DND-41 (cell line): ENCODE results near the gene MT4.

Experiments used
- ATAC-seq: fragments of 200-7000 bp; cut with Tn5 transposase; 3 replicates; pipeline ENCODE4 v1.9.1; 2021; ENCODE audit warnings: low read depth; ENCODE audit not compliant: insufficient read depth
- DNase-seq: peaks from one replicate; pipeline ENCODE4 v3.0.0-alpha.2; 2020
- H2AFZ ChIP-seq: 2 replicates; pipeline ENCODE4 v1.6.0; 2012; ENCODE audit warnings: low read depth, low read length
- H3K27ac ChIP-seq: 2 replicates; pipeline ENCODE4 v1.5.1; 2012; ENCODE audit warnings: low read length, inconsistent platforms
- H3K27me3 ChIP-seq: fragments of 200-600 bp; sonication (generic); 2 replicates; pipeline ENCODE4 v1.6.0; 2012; ENCODE audit warnings: low read length, mild to moderate bottlenecking, inconsistent platforms; ENCODE audit not compliant: insufficient read depth, poor library complexity
- H3K36me3 ChIP-seq: 2 replicates; pipeline ENCODE4 v1.5.1; 2012; ENCODE audit warnings: low read length, inconsistent platforms; ENCODE audit not compliant: insufficient read depth
- H3K4me1 ChIP-seq: 2 replicates; pipeline ENCODE4 v1.5.1; 2012; ENCODE audit warnings: mild to moderate bottlenecking, low read length; ENCODE audit not compliant: insufficient read depth
- H3K4me2 ChIP-seq: 2 replicates; pipeline ENCODE4 v1.6.0; 2012; ENCODE audit warnings: mild to moderate bottlenecking, moderate library complexity, low read length, inconsistent platforms; ENCODE audit not compliant: insufficient read depth
- H3K4me3 ChIP-seq, 2 experiments: fragments of 200-600 bp in 1 of 2; shearing (Covaris generic) in 1 of 2; 2 replicates each; pipeline ENCODE4 v1.5.1; 2012 to 2016; ENCODE audit warnings: inconsistent platforms in 2 of 2, low read length in 2 of 2, mild to moderate bottlenecking in 2 of 2, low read depth in 1 of 2, moderate library complexity in 1 of 2
- H3K79me2 ChIP-seq: 2 replicates; pipeline ENCODE4 v1.6.0; 2012; ENCODE audit warnings: low read length, inconsistent platforms; ENCODE audit not compliant: insufficient read depth
- H3K9ac ChIP-seq: 2 replicates; pipeline ENCODE4 v1.6.0; 2012; ENCODE audit warnings: low read depth, mild to moderate bottlenecking, inconsistent platforms, low read length, moderate library complexity
- H3K9me3 ChIP-seq: 2 replicates; pipeline ENCODE4 v1.5.1; 2012; ENCODE audit warnings: low read length, moderate library complexity, mild to moderate bottlenecking, inconsistent platforms; ENCODE audit not compliant: insufficient read depth, severe bottlenecking
- H4K20me1 ChIP-seq: 2 replicates; pipeline ENCODE4 v1.6.0; 2012; ENCODE audit warnings: low read length; ENCODE audit not compliant: insufficient read depth
- CTCF ChIP-seq: IDR thresholded peaks from 2 replicates; pipeline ENCODE4 v1.5.1; 2012; ENCODE audit warnings: borderline replicate concordance, low read length, moderate library complexity, mild to moderate bottlenecking; ENCODE audit not compliant: poor library complexity, severe bottlenecking; ENCODE audit errors: extremely low read depth
- EZH2 ChIP-seq: IDR thresholded peaks from 3 replicates; pipeline ENCODE4 v1.6.1; 2012; ENCODE audit warnings: borderline replicate concordance, low read depth, mild to moderate bottlenecking, moderate library complexity, low read length, inconsistent platforms; ENCODE audit not compliant: severe bottlenecking

The MT4 gene

GRCh38 chr16:56609463-56609921, 44.6 kb downstream of the MT4 start:
- Histone ChIP-seq H2AFZ (peak overlapping the region; percentile 70), H3K36me3 (no peaks in the 10 kb centered on the region), H3K4me3 (peak overlapping the region; percentile 44 to 70; a peak in 3 of 4 replicates), H3K9ac (peak overlapping the region; percentile 63), H3K9me3 (no peaks in the 10 kb centered on the region), H3K27ac (peak overlapping the region; percentile 62), H3K4me1 (peaks cover 41% of the 10 kb centered on the region), H3K79me2 (no peaks in the 10 kb centered on the region), H4K20me1 (no peaks in the 10 kb centered on the region), H3K4me2 (peak overlapping the region; percentile 89), H3K27me3 (no peaks in the 10 kb centered on the region)
- peak; percentile 83 for DNase-seq
- ATAC-seq: peak; percentile 62
- no peak for TF ChIP-seq CTCF
- no peak for TF ChIP-seq EZH2

- no peaks in the 10 kb centered on the region for H3K36me3 ChIP-seq
- no peaks in the 10 kb centered on the region for H3K27me3 ChIP-seq
- H3K79me2 ChIP-seq: no peaks in the 10 kb centered on the region
- peak overlapping the region; percentile 63 for H3K9ac ChIP-seq
- ATAC-seq: no peak
- peak; percentile 50 for DNase-seq
- peak overlapping the region; percentile 89 for H3K4me2 ChIP-seq
- no peaks in the 10 kb centered on the region for H4K20me1 ChIP-seq
- H3K27ac ChIP-seq: peak overlapping the region; percentile 62
- TF ChIP-seq CTCF (no peak), EZH2 (no peak)
- H3K9me3 ChIP-seq: no peaks in the 10 kb centered on the region
- peak overlapping the region in 1 of 2 experiments; percentile 70; a peak in 2 of 4 replicates for H3K4me3 ChIP-seq
- peak overlapping the region; percentile 70 for H2AFZ ChIP-seq
- H3K4me1 ChIP-seq: peaks cover 41% of the 10 kb centered on the region
These were observed 45.2 kb downstream of the MT4 start for GRCh38 chr16:56610017-56610608.

GRCh38 chr16:56610609-56611111, 45.8 kb downstream of the MT4 start:
- H3K9ac ChIP-seq: no peak overlapping the region
- no peak overlapping the region for H3K4me3 ChIP-seq
- DNase-seq: peak; percentile 55

More at GRCh38 chr16:56610609-56611111, 45.8 kb downstream of the MT4 start:
- H4K20me1 ChIP-seq: no peaks in the 10 kb centered on the region
- H3K79me2 ChIP-seq: no peaks in the 10 kb centered on the region
- H2AFZ ChIP-seq: peak overlapping the region; percentile 70
- H3K36me3 ChIP-seq: no peaks in the 10 kb centered on the region
- no peaks in the 10 kb centered on the region for H3K27me3 ChIP-seq
- peak; percentile 23; the same call in 1 of the 3 replicates for ATAC-seq
- TF ChIP-seq EZH2 (no peak), CTCF (no peak)
- H3K9me3 ChIP-seq: no peaks in the 10 kb centered on the region
- peak overlapping the region; percentile 89; the same call in 1 of the 2 replicates for H3K4me2 ChIP-seq
- peaks cover 41% of the 10 kb centered on the region for H3K4me1 ChIP-seq
- peak overlapping the region; percentile 62; the same call in 1 of the 2 replicates for H3K27ac ChIP-seq
